Cardiac septum (tissue), 1 donor: Measurements from ENCODE around the gene SOX8. TPM values are rescaled to one million over a fixed set of nuclear protein-coding genes. Genes with fewer than 3 reads are reported as not detected.
"Not testable (repeated sequence)": the region's sequence is repeated elsewhere in the genome, so short reads cannot be mapped to it uniquely, and the experiment has no call there.

ENCODE experiments used
- DNase-seq: peaks from one replicate; pipeline ENCODE4 v3.0.0-alpha.2; 2020; ENCODE audit warnings: low spot score
- intact Hi-C: fragments of 100-400 bp; cut with DNase I; formaldehyde crosslinking; loops from one replicate; pipeline ENCODE4 v1.14.0; 2022
- total RNA-seq: library from RNA; stranded (reverse); fragmentation: NEBNext Ultra II Directional; extraction: Animal tissue kit (Norgen Biotek cat#: 25700); gene quantifications from one replicate; pipeline ENCODE4 v1.2.1, GENCODE V29; 2021
- donor health status: DM: no; HTN: no; CAD: no.

The SOX8 gene
- total RNA-seq, 1 donor from 2014 or later = 1.8 TPM

DNA sequence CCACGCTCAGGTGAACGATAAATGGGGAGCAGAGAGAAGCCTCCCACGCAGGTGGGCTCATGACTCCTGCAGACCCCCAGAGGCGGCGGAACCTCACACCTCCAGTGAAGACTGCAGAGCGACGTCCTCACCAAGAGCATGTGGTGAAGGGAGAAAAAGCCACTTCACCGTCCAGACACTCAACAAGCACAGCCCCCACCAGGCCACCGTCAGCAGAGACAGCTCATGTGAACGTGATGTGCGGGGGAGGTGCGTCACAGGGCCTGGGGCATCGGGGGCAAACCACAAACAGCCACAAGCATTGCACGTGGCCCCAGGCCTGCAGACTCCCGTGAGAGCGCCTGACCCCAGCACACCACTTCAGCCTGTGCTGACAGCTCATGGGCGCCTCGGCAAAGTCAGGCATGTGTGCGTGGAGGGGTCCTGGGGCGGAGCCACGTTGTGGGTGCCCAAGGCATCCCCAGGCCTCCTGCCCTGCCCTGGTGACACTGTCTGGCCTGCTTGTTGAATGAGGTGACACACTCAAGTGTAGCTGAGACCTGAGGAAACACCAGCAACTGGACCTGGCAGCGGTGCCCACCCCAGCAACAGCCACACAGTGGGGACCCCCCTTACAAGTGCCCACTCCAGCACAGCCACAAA, 29.8 kb upstream of the SOX8 start:
- no peak for DNase-seq
- intact Hi-C loops = no loop called here

GRCh38 chr16:952321-952720, 29.2 kb upstream of the SOX8 start:
- intact Hi-C loops = no loop called here
- no peak for DNase-seq

- DNase-seq, intact Hi-C loops: not testable (repeated sequence)
Observed at GRCh38 chr16:953818-954217, 27.8 kb upstream of the SOX8 start.

DNA sequence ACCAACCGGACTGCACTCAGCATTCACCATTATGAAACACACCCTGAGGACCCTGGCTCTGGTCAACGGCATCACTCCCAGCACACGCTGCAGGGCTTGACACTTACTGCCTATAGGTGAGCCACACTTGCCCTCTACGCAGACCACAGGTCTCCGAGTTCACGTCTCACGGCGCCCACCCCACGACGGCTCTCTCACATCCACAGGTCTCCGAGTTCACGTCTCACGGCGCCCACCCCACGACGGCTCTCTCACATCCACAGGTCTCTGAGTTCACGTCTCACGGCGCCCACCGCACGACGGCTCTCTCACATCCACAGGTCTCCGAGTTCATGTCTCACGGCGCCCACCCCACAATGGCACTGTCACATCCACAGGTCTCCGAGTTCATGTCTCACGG, 25.8 kb upstream of the SOX8 start:
- intact Hi-C loops, DNase-seq: not testable (repeated sequence)

DNA sequence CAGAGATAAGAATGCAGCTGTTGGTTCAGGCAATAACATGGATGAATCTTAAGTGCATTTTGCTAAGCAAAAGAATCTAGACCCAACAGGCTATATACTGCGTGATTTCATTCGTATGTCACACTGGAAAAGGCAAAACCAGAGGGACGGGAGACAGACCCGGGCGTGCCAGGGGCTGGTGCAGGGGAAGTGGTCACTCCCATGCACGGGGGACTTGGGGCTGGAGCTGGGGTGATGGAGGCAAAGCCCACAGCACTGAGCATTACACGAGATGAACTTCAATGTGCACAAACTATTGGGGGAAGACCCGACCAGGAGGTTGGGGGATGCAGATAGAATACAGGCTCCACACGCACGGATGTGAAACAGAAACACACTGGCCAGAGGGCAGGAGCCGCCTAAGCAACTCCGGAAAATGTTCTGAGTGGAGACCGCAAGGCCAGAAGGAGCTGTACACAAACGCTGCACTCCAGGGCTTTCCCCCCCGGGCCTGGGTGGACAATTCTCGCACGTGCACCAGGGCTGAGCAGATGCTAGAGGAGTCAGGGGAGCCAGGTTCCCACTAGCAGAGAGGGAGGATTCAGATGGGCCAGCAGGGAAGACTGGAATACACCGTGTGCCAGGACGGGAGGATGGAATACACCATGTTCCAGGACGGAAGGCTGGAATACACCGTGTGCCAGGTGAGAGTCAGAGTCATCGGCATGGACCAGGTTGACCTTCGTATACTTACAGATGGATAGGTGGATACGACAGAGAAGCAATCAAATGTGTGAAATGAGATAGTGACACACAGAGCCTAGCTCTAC, 22.1 kb upstream of the SOX8 start:
- intact Hi-C loops = no loop called here
- DNase-seq = no peak

- no peak for DNase-seq
- intact Hi-C loops = no loop called here
Observed at GRCh38 chr16:962366-962765, 19.2 kb upstream of the SOX8 start.

DNA sequence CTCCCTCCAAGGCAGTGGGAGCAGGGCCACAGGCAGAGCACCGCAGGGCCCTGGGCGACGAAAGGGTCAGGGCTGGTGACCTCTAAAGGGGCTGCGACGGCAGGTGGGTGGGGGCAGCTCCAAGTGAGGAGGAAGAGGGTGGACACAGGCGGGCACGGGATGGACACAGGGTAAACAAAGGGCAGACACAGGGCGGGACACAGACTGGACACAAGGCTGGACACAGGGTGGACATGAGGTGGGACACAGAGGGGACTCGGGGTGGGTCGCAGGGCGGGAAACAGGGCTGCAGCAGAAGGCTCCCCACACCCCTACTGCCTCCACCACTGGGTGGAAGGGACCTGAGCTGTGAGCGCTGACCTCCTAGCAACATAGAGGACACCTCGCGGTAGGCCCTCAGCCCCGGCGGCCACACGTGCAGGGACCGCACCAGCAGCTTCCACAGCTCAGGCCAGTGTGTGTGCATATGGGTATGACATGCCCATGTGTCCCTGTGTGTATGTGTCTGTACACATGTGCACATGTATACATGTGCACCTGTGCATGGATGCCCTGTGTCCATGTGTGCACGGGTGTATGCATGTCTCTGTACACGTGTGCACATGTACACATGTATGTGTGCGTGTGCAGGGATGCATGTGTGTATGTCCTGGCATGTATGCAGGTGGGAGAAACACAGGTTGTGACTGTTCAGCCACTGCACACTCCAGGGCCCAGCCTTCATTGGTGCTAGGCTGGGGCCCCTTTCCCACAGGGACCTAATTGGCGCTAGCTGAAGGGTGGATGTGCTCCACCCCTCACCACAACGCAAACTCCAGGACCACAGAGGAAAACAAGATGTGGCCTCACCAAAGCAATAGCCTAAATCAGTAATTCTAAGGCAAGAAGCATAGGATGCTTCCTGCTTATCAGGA, 18.4 kb upstream of the SOX8 start:
- no peak for DNase-seq
- intact Hi-C loops = no loop called here

- no peak for DNase-seq
- intact Hi-C loops = no loop called here
Observed at GRCh38 chr16:963913-964312, 17.7 kb upstream of the SOX8 start.

- intact Hi-C loops = no loop called here
- DNase-seq = no peak
Observed at GRCh38 chr16:964356-965035, 17.1 kb upstream of the SOX8 start.

DNA sequence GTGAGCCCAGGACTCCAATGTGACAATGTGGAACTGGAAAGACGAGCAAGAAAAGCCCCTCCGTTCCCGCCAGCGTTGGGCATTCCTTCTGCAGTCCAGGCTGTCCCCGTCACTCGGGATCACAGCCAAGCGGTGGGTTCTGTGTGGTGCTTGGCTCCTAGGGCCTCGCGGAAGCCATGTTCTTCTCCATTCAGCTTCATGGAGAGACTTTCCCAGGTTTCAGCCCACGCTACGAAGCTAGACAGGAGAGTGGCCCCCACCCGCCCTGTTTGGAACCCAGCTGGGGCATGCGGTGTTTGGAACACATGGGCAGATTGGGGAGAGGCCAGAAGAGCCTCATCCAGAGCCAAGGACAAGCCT, 16.6 kb upstream of the SOX8 start:
- intact Hi-C loops = no loop called here
- no peak for DNase-seq

DNA sequence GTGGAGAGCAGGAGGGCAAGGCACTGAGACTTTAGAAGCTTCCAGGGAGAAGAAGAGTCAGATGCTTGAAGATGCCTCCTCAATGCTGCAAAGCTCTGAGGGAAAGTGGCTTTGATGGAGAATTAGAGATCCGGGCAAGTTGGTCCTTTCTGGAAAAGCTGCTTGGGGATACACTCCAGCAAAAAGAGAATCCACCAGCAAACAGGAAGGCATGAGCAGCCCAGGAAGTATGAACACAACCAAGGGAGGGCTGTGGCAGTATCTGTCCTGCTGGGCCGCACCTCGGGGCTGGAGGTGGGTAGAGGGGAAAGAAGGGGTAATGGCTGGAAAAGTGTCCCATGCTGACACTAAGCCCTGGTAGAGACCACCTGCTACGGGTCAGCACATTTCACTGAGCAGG, 16.1 kb upstream of the SOX8 start:
- intact Hi-C loops = no loop called here
- DNase-seq = no peak

DNA sequence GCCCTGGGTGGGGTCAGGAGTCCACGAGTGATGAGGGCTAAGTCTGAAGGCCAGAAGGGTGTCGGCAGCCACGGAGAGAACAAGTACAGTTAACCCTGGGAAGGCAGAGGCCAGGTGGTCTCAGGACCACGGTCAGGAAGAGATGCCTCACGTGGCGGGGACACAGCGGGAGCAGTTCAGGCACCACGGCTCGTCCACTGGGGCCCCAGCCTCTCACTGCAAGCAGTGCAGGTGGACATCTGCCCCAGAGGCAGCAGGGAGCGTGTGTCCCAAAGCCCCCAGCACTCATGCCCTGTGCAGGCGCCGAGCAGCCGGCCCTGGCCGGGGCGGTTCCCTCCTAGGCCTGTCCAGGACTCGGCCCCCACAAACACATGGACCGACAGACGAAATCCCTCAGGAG, 15.5 kb upstream of the SOX8 start:
- DNase-seq = no peak
- intact Hi-C loops = no loop called here

- no peak for DNase-seq
- intact Hi-C loops = no loop called here
Observed at GRCh38 chr16:966505-966904, 15.1 kb upstream of the SOX8 start.

- intact Hi-C loops = no loop called here
- DNase-seq = no peak
Observed at GRCh38 chr16:967077-967541, 14.5 kb upstream of the SOX8 start.

DNA sequence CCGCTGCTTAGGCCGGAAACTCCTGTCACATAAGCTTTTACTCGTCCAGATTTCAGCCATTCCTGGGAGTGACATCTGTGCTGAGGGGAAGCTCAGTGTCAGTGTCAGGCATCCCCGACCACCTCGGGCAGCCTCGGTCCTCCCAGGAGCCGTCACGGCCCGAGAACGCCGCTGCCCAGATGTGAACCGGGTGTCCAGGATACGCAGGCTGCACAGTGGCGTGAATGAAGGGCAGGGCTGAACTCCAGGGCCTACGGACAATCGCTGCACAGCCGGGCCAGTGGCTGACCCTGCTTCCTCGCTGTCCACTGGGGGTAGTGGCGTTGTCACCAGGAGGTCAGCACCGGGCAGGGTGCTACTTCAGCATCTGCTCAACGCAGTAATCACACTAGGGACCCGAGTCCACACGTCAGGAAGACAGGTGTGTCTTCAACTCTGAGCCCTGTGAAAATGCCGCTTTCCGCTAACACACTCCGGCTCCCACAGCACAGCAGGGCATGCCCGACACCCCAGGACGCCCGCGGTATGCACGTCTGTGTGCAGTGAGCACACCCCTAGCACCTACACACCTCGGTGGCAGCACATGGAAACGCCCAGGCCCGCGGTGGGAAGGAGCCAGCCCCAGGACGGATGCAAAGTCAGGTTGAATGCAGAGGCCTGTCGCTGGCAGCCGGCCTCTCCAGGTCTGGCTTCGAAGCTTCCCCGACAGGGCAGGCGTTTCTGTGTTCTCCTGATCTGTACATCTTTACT, 13.8 kb upstream of the SOX8 start:
- no peak for DNase-seq
- intact Hi-C loops = no loop called here

- intact Hi-C loops = no loop called here
Observed at GRCh38 chr16:968620-969019, 12.9 kb upstream of the SOX8 start.

DNA sequence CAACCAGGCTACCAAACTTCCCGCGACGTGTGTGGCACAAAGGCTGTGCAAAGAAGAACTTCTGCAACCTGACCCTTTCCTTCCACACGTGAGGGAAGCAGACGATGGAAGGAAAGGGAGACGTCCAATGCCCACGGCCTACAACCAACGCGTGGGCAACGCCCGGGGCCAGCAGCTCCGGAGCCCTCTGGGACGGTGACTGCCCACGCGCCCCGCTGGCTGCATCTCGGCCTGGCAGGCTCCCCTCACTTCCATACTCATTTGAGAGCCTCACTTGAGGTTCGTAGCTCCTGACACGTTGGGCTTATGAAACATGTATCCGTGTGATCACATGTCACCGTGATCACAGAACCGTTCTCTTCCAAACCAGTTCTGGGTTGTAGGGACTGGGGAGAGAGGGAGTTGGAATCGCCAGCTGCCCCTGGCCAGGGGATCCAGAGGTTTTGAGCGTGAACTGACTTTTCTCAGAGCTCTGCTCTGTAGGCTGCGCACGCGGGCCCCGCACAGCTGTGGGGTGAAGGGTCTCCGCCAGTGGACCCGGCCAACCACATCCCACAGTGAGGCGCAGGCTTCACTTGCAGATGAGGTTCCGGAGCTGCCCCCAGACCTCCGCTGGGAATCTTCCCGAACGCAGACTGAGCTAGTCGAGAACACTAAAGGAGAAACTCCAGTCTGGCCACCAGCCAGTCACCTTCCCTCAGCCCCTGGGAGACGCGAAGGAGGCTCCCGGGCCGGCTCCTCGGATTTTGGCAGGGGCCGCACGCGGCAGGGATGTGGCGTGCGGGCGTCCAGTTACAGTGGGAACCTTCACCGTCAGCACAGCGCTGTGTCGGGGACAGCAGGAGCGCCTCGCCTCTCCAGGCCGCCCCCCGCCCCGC, 11.8 kb upstream of the SOX8 start:
- intact Hi-C loops = no loop called here
- no peak for DNase-seq

More at GRCh38 chr16:968620-969019, 12.9 kb upstream of the SOX8 start:
- DNase-seq = no peak

GRCh38 chr16:970386-970765, 11.2 kb upstream of the SOX8 start:
- DNase-seq = no peak
- intact Hi-C loops = no loop called here
